ENCODE results near the gene TOP2A.

The TOP2A gene, protein sequence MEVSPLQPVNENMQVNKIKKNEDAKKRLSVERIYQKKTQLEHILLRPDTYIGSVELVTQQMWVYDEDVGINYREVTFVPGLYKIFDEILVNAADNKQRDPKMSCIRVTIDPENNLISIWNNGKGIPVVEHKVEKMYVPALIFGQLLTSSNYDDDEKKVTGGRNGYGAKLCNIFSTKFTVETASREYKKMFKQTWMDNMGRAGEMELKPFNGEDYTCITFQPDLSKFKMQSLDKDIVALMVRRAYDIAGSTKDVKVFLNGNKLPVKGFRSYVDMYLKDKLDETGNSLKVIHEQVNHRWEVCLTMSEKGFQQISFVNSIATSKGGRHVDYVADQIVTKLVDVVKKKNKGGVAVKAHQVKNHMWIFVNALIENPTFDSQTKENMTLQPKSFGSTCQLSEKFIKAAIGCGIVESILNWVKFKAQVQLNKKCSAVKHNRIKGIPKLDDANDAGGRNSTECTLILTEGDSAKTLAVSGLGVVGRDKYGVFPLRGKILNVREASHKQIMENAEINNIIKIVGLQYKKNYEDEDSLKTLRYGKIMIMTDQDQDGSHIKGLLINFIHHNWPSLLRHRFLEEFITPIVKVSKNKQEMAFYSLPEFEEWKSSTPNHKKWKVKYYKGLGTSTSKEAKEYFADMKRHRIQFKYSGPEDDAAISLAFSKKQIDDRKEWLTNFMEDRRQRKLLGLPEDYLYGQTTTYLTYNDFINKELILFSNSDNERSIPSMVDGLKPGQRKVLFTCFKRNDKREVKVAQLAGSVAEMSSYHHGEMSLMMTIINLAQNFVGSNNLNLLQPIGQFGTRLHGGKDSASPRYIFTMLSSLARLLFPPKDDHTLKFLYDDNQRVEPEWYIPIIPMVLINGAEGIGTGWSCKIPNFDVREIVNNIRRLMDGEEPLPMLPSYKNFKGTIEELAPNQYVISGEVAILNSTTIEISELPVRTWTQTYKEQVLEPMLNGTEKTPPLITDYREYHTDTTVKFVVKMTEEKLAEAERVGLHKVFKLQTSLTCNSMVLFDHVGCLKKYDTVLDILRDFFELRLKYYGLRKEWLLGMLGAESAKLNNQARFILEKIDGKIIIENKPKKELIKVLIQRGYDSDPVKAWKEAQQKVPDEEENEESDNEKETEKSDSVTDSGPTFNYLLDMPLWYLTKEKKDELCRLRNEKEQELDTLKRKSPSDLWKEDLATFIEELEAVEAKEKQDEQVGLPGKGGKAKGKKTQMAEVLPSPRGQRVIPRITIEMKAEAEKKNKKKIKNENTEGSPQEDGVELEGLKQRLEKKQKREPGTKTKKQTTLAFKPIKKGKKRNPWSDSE (N-terminal part only)

DNA sequence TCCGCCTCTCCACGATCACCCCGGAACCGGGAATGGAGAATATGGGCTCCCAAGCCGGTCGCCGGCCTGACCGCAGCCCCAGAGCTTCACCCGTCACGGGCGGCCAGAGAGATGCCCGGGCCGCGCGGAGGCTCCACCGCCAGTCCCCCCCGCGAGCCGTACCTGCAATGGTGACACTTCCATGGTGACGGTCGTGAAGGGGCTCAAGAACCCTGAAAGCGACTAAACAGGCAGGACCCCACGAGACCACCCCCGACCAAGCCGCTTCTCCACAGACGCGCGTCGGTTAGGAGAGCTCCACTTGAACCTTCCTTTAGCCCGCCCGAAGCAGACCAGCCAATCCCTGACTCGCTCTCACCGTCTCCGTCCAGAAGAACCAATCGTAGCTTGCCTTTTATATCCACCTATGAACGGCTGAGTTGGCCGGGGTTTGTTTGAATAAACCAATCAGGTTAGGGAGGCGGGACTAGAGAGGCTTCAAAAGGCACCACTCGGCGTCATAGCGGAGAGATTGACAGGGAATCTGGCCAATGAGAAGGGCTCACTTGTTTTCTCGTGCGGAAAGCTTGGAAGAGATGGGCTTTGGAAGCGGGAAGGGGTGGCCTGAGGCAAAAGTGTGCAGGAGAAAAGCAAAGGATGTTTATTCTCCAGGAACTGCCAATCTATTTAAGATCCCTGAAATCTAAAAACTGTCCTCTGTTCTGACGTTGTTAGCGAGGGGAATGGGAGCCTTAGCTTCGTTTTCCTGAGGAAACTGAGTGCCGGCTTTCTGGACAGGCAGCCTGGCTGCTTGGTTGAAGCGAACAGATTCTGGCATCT lies at the start of gene TOP2A:
TSS of gene TOP2A (minus strand) at position 288 of the 819 bp plus-strand sequence. CDS start at position 183, 105 bp downstream.
- peak; percentile 100 for DNase-seq (ENCODE audit: low read depth)

DNA sequence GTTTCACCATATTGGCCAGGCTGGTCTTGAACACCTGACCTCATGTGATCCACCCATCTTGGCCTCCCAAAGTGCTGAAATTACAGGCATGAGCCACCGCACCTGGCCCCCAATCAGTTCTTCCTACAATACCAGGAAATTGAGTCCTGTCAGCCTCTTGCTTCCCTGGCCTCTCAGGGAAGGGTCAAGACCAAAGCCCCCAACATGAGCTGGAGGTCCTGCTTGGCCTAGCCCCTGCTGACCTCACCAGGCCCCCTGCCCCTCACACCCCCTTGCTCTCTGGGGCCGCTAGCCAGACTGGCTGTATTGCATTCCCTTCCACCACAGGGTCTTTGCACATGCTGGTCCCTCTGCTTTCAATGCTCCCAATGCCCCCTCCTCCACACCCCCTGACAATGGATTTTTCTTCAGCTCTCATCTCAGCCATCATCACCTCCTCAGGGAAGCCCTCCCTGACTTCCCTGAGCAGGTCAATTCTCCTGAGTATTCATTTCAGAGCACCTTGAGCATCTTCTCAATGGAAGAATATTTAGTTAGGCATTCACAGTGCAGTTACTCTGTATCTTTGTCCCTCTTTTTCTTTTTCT lies 49.7 kb upstream of the TOP2A start:
- no peak for DNase-seq (ENCODE audit: low read depth)

DNA sequence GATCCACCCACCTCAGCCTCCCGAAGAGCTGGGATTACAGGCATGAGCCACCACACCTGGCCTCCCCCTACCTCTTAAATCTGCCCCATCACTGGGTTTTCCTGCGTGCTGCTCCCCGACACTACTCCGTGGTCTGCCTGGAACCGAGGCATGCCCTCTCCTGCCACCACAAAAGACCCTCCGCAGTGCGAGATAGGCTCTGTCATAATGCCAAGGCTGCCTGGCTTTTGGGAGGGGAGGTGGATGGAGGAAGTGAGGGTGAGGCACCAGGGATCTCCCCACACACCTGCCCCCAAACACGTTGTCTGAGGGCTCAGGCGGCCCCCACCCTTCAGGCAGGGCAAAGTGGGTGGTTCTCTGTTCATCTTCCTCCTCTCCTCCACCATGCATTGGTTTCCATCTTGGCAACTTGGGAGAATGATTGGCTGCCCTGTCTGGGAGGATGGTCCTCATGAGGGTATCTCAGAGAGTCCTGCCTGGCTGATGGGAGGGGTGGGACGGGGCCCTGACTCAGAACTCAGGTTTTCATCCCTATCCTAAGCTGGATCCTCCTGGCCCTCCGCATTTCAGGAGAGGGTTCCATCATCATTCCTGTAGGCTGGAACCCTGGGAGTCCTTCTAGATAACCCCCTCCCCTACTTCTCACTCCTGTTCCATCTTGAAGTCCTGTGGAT lies 48.7 kb upstream of the TOP2A start:
- DNase-seq (ENCODE audit: low read depth): no peak

DNA sequence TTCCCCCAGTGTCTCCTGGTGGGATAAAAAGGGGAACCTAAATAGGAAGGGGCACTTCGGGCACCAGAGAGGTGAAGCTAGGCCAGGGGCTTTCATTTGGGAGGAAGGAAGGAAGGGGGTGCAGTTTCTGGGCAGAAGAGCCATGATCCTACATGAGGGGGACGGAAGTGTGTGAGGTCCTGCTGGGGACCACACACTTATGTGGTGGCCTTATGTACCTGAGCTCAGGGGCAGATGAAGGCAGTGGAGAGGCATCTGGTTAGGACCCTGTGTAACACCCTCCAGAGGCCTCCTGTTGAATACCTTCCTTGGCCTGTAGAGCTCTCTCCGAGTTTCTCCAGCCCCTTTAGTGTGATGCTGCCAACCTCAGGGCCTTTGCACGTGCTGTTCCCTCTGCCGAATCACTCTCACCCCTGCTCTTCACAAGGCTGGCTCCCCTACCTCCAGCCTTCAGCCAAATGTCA lies 46.7 kb upstream of the TOP2A start:
- no peak for DNase-seq (ENCODE audit: low read depth)

DNA sequence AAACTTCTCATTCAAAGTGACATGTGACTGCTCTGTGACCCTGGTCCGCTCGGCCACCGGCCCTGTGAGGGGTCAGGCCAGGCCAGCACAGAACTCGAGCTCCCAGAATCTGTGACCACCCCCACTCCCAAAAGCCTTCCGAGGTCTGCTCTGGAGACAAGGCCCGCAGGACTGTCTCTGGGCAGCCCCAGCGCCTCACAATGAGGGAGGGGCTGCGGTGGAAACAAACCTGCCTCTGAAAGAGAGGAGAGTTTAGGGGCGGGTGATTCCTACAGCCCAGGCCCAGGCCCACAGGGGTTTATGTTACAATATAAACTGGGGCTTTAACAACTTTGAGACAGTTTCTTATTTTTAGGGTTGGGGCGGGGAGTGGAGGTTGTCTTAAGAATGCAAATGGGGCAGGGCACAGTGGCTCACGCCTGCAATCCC lies 45.4 kb upstream of the TOP2A start:
- DNase-seq (ENCODE audit: low read depth): no peak

DNA sequence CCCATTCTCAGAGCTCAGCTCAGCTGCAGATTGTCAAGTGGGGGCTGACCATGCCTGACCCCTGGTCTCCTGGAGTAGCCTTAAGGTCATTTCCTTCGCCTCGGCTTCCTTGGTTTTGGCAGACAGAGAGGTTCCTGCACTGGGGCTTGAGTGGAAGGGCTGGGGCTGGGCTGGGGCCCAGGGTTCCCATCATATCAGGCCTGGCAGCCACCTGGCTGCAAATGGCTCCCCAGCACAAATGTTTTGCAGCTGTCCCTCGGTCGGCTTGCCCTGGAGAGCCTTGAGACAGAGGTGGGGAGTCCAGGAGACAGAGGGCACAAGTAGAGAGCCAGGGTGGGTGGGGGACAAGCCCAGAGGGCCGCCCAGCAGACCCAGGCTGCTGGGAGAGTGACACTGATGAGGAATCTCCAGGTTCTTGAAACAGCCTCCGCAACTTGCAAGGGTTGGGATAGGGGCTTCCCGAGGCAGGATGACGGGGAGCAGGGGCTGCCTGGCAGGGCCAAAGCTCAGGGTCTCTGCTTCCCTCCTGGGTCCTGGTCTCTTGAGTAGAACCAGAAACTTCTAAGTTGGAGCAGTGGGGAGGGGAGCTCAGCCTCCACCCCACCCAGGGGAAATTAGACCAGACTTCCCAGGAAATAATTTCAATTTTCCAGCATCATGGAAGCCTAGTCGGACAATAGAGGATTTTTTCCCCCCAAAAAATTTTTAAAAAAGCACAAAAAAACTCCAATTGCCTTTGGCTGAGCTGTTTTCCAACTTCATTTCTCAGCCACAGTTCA lies 44.8 kb upstream of the TOP2A start:
- DNase-seq (ENCODE audit: low read depth): no peak

DNA sequence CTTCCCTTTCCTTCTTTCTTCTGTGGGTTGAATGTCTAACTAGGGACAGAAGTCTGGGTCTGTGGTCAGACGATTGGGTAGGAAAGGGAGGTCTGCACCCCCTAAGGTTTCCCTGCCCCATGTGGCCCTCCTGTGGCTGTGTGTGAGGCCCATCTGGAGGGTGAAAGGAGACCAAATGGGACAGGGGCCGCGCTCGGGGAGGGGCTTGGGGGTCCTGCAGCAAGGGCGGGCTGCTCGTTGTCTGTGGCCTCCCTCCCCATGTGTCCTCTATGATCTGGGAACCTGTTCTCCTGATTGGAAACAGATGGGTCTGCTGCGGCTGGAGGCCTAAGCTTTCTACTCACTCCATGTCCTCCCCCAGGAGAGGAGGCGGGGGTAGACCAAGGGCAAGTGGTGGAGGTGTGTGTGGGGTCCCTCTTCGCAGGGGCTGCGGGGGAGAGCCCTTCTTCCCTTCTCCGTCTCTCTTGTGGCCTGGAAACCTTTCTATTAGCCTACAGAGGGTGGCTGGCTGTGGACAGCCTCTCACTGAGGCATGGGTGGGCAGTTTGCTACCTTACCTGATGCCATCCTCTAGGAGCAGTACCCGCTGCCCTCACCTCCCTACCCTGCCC lies 44.1 kb upstream of the TOP2A start:
- no peak for DNase-seq (ENCODE audit: low read depth)

DNA sequence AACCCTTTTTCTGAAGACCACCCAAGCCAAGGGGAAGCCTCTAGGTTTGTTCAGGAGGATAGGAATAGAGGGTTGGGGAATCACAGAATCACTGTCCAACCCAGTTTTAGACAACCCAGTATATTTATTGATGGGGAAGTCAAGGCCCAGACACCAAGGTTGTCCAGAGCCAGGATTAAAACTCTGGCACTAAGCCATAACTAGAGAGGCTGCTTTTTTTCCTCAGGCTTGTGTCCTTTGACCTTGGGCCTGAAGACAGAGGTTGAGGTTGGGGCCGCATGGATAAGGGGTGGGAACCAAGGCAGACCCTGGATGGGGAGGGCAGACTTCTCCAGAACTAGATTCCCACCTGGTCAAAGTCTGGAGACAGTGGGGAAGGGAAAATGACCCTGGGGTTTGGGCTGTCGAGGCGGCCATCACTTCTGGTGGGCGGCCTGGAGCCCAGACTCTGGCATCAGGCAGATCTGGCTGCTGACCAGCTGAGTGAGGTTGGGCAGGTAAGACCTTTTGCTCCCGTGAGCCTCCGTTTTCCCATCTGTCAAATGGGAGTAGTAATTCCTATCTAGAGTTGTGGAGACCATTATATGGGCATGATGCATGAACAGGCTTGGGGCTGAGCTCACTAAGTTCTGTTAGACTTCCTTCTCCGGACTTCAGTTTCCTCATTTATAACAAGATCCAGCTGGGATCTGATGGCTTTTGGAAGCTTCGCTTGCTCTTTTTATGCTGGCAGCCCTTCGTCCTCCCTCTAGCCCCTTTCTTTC lies 43.5 kb upstream of the TOP2A start:
- no peak for DNase-seq (ENCODE audit: low read depth)

DNA sequence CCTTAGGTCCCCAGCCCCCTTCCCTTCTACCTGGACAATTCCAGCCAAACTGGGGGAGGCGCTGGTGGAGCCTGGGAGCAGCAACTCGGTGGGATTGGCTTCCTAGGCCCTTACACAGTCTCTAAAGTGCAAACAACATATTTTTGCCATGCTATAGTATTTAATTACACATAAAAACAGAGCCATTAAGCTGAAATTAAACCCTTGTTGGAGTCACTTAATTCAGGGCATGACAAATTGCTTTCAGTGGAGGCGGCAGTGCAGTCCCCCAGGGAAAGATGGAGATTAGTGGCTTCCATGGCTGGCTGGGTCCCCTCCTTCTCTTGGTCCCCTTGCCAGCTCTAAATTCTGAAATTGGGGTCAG lies 42.9 kb upstream of the TOP2A start:
- no peak for DNase-seq (ENCODE audit: low read depth)

DNA sequence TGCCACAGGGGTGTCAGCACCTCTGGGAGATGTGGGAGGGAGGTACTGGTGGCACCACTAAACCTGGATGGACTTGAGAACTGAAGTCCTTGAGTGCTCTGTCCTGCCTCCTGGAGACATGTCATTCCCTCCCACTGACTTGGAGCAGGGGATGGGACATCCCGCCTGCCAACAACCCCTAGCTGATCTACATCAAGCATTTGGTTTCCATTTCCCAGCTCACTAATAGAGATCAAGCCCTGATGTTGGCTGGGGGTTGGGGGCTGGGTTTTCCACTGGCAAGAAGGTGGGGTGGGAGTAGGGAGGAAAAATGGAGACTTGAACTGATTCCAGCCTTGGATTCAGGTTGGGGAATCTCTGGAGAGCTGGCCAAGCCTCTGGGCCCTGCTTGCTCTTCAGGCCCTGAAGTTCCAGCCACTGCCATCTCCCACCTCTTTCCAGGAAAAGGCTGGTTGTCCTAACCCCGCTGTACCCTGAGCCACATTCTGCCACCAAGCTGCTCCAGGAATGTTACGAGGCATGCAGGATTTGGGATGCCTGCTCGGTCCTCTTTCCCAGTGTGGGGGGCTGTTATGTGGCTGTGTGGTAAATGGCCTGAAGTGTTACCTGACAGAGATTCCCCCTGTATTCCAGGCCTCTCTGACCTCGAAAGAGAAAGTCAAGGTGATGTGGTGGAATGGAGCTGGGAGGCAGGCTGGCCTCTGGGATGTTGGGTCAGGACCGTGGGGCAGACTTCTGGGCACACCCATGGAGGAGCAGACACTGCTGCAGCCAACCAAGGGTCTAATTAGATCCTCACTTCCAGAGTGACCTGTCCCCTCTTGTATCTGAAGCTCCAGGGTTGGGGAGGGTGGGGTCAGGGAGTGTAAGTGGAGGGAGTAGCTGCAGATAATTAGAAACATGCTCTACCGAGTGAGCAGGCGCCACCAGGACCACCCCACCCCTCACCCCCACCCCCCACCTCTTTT lies 42.2 kb upstream of the TOP2A start:
- DNase-seq (ENCODE audit: low read depth): no peak

DNA sequence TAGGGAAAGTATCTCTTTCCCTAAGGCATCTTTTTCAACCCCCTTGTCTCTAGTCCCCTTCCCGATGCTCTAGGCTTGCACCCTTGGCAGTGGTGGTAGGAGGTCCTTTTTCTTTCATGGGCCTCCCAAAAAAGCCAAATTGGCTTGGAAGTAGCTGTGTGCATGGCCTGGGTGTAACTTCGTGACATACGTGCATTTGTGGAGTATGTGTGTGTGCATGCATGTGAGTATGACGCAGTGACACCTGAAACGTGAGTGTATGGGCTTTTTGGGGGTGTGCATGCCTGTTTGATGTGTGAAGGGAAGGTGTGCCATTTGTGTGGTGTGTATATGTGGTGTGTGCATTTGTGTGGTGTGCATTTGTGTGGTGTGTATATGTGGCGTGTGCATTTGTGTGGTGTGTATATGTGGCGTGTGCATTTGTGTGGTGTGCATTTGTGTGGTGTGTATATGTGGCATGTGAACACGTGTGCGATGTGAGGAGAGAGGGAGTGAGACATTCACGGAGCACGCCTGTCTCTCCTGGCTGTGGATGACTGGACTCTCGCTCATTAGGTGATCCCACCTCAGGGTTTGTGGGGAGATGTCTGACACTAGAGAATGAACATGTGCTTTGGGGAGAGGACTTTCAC lies 41.3 kb upstream of the TOP2A start:
- no peak for DNase-seq (ENCODE audit: low read depth)

DNA sequence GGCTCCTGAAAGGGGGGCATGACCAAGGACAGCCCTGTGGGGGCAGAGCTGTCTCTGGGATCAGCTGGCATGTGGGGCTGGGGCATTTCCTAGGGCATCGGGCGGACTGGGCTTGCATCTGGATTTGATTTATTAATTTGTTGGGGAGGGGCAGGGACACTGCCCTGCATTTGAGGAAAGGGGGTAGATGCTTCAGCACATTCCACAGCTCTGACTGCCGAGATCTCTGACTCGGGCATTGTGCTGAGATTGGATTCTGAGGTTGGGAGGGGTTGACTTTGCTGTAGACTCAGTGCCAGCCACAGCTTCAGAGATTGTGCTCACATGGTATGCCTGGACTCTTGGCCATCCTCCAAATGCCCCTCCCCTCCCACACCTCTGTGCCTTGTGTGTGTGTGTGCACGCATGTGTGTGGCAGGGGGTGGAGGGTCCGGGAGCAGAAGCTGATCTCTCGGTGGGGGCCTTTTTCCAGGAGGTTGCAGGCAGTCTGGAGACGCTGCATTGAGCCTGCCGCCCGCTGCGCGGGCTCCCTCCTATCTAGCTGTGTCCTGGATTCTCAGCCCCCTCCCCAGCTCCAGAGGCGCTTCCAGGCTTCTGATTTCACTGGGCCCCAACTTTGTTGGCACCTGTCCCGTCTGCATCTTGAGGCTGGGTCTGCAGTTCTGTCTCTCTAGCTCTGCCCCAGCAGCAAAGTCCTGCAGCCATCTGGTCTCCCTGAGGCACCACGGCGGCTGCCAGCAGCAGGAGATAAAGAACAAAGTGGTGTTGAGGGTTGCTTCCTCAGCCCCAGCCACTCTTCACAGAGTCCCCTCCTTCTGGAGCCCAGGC lies 40.5 kb upstream of the TOP2A start:
- no peak for DNase-seq (ENCODE audit: low read depth)

DNA sequence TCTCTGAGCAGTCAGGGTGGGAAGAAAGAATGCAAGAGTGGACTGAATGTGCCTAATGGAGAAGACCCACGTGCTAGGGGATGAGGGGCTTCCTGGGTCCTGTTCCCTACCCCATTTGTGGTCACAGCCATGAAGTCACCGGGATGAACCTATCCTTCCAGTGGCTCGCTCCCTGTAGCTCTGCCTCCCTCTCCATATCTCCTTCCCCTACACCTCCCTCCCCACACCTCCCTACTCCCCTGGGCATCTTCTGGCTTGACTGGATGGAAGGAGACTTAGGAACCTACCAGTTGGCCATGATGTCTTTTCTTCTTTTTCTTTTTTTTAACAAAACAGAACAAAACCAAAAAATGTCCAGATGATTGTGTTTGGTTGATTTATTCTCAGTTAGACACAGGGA lies 39.7 kb upstream of the TOP2A start:
- no peak for DNase-seq (ENCODE audit: low read depth)

DNA sequence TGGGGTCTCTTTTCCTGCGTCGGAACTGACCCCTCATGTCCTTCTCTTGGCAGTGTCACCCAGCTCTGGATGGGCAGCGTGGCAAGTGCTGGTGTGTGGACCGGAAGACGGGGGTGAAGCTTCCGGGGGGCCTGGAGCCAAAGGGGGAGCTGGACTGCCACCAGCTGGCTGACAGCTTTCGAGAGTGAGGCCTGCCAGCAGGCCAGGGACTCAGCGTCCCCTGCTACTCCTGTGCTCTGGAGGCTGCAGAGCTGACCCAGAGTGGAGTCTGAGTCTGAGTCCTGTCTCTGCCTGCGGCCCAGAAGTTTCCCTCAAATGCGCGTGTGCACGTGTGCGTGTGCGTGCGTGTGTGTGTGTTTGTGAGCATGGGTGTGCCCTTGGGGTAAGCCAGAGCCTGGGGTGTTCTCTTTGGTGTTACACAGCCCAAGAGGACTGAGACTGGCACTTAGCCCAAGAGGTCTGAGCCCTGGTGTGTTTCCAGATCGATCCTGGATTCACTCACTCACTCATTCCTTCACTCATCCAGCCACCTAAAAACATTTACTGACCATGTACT lies 38.8 kb upstream of the TOP2A start:
- DNase-seq (ENCODE audit: low read depth): no peak

DNA sequence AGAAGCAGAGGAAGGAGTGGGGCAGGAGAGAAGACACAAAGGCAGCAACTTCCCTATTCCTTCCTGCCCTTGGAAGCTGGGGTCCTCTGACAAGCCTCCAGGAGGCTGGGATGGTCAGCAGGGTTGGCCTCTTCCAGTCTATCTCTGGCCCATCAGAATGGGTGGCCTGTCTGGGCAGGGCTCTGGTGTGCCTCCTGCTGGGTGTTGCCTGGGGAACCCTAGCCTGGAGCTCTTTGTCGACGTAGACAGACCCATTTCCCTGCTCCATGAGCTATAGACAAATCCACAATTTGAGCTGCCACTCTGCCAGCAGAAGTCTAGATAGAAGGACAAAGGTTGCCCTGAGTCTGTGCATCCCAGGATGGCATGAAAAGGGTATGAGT lies 36.9 kb upstream of the TOP2A start:
- DNase-seq (ENCODE audit: low read depth): no peak
